Lower lobe of right lung (tissue), 2 donors: Measurements from ENCODE around the gene PEX14. TPM values are rescaled to one million over a fixed set of nuclear protein-coding genes. Genes with fewer than 3 reads are reported as not detected.

Source experiments
- ATAC-seq, 2 donors: fragments of 200-7000 bp; cut with Tn5 transposase; one replicate each; pipeline ENCODE4 v1.9.1; 2020 to 2022; ENCODE audit warnings: mild to moderate bottlenecking in 2 of 2, moderate library complexity in 2 of 2
- DNase-seq: peaks from one replicate; pipeline ENCODE4 v3.0.0-alpha.2; 2020
- H3K27ac ChIP-seq: fragments of 200-600 bp; one replicate; pipeline ENCODE4 v1.8.0; 2022
- H3K27me3 ChIP-seq: fragments of 200-600 bp; one replicate; pipeline ENCODE4 v1.8.0; 2022; ENCODE audit warnings: low read depth
- H3K36me3 ChIP-seq: fragments of 200-600 bp; one replicate; pipeline ENCODE4 v1.8.0; 2022; ENCODE audit warnings: mild to moderate bottlenecking
- H3K4me1 ChIP-seq: fragments of 200-600 bp; one replicate; pipeline ENCODE4 v1.8.0; 2022
- H3K4me3 ChIP-seq: fragments of 200-600 bp; one replicate; pipeline ENCODE4 v1.8.0; 2022; ENCODE audit warnings: mild to moderate bottlenecking
- H3K9me3 ChIP-seq: fragments of 200-600 bp; one replicate; pipeline ENCODE4 v1.8.0; 2022
- intact Hi-C: fragments of 100-400 bp; cut with DNase I; formaldehyde crosslinking; loops from one replicate; pipeline ENCODE4 v1.11.0; 2022
- total RNA-seq: library from RNA; stranded (reverse); fragmentation: NEBNext Ultra II Directional; extraction: Animal tissue kit (Norgen Biotek cat#: 25700); gene quantifications from one replicate; pipeline ENCODE4 v1.2.1, GENCODE V29; 2021
- TF ChIP-seq, protein P1 (sequence below): fragments of 200-600 bp; IDR thresholded peaks from one replicate; pipeline ENCODE4 v1.8.0; 2022; ENCODE audit warnings: antibody characterized with exemption, mild to moderate bottlenecking
- donor health status: DM: no; HTN: yes; CAD: no; lungs with severe emphysema.

The PEX14 gene
- total RNA-seq, 1 donor from 2014 or later: 27.9 TPM

DNA sequence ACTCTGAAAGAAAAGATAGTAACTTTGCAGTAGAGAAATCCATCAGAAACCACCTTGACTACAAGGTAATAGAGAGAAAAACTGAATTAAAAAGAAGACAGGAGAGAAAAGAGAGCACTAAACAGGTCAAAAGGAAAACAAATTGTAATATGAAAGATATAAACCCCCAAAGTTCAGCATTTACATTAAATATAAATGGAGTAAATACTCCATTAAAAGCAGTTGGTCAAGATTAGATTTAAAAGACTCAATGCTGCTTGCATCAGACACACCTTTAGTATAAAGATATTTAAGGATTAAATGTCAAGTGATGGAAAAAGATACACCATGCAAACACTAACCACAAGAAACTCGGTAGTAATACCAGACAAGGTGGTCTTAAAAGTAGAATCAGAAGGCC is 110.5 kb downstream of the PEX14 start:
- H3K27me3 ChIP-seq: no peaks in the 10 kb centered on the region
- H3K4me3 ChIP-seq: no peak overlapping the region
- TF ChIP-seq, protein P1, sequence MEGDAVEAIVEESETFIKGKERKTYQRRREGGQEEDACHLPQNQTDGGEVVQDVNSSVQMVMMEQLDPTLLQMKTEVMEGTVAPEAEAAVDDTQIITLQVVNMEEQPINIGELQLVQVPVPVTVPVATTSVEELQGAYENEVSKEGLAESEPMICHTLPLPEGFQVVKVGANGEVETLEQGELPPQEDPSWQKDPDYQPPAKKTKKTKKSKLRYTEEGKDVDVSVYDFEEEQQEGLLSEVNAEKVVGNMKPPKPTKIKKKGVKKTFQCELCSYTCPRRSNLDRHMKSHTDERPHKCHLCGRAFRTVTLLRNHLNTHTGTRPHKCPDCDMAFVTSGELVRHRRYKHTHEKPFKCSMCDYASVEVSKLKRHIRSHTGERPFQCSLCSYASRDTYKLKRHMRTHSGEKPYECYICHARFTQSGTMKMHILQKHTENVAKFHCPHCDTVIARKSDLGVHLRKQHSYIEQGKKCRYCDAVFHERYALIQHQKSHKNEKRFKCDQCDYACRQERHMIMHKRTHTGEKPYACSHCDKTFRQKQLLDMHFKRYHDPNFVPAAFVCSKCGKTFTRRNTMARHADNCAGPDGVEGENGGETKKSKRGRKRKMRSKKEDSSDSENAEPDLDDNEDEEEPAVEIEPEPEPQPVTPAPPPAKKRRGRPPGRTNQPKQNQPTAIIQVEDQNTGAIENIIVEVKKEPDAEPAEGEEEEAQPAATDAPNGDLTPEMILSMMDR: no peak
- DNase-seq (no peak), ATAC-seq (no peak)
- intact Hi-C loops: no loop called here
- no peaks in the 10 kb centered on the region for H3K9me3 ChIP-seq
- no peak overlapping the region for H3K27ac ChIP-seq
- no peaks in the 10 kb centered on the region for H3K4me1 ChIP-seq
- no peaks in the 10 kb centered on the region for H3K36me3 ChIP-seq

DNA sequence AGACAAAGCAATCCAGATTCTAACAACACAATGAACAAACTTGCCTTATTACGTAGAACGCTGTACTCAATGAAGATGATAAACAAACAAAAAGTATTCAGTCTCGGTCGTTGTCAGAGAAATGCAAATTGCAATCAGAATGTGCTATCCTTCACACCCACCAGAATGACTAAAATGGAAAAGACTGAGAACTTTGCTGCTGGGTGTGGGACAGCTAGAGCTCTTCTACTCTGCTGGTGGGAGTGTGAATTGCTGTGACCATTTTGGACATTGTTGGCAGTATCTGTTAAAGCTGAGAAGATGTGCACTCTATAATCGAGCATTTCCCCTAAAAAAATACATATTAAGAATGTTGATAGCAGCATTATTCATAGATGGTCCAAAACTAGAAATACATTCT is 111.4 kb downstream of the PEX14 start:
- TF ChIP-seq, protein P1: no peak
- H3K4me3 ChIP-seq: no peak overlapping the region
- no peaks in the 10 kb centered on the region for H3K36me3 ChIP-seq
- peaks cover 6% of the 10 kb centered on the region for H3K4me1 ChIP-seq
- ATAC-seq (no peak), DNase-seq (no peak)
- intact Hi-C loops: no loop called here
- no peak overlapping the region for H3K27ac ChIP-seq
- H3K9me3 ChIP-seq: no peaks in the 10 kb centered on the region
- no peaks in the 10 kb centered on the region for H3K27me3 ChIP-seq

DNA sequence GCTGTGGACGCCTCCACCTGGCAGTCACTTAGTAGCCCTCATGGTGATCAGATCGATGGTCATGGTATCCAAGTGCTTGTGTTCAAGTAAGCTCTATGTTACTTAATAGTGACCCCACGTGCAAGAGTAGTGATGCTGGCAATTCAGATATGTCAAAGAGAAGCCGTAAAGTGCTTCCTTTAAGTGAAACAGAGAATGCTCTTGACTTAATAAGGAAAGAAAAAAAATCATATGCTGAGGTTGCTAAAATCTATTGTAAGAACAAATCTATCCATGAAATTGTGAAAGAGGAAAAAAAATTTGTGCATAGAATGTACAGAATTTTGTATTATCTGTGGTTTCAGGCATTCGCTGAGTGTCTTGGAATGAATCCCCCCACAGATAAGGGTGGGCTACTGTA is 113.9 kb downstream of the PEX14 start:
- Histone ChIP-seq H3K27me3 (no peaks in the 10 kb centered on the region), H3K4me3 (no peak overlapping the region), H3K36me3 (no peaks in the 10 kb centered on the region), H3K9me3 (no peaks in the 10 kb centered on the region), H3K27ac (no peak overlapping the region), H3K4me1 (peaks cover 8% of the 10 kb centered on the region)
- intact Hi-C loops: no loop called here
- ATAC-seq (no peak), DNase-seq (no peak)
- TF ChIP-seq, protein P1: no peak

DNA sequence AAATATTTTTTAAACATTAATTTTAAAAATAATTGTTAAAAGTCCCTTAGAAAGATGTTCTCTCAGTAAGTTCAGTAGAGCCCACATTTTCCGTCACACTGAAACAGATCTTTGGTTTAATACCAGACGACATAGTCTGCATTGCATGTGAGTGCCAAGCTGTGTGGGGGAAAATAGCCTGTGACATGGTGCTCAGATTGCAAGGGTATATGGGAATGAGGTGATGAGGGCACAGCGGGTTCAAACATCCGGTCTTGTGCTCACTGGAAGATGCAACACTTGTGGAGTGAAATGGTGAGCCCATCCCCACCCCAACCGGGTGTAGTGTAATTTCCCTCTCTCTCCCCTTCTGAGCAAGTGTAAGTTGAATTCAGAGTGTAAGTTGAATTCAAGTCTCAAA is 114.3 kb downstream of the PEX14 start:
- H3K4me1 ChIP-seq: peaks cover 8% of the 10 kb centered on the region
- no peak overlapping the region for H3K27ac ChIP-seq
- DNase-seq: no peak
- no peak overlapping the region for H3K4me3 ChIP-seq
- ATAC-seq: no peak
- no peaks in the 10 kb centered on the region for H3K27me3 ChIP-seq
- H3K36me3 ChIP-seq: no peaks in the 10 kb centered on the region
- intact Hi-C loops: no loop called here
- TF ChIP-seq, protein P1: no peak
- no peaks in the 10 kb centered on the region for H3K9me3 ChIP-seq

DNA sequence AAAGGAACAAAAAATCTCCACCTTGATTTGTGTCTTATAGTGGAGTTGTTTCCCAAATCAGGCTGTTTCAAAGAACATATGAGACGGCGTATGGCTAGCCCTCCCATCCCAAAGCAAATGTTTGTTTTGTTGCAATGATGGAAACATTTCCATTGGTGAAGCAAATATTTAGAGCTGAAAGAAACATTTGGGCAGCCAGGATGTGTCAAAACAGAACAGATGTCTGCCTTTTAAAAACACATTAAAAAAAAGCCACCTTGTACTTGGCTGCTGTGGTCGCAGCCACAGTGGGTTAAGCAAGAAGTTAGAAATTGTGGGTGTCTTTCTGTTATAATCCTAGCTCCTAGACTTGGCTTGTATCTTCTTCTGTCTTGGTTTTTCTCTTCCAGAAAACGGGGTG is 116.3 kb downstream of the PEX14 start:
- no peak overlapping the region for H3K27ac ChIP-seq
- H3K4me1 ChIP-seq: peaks cover 15% of the 10 kb centered on the region
- intact Hi-C loops: no loop called here
- H3K4me3 ChIP-seq: no peak overlapping the region
- no peak for ATAC-seq
- H3K27me3 ChIP-seq: no peaks in the 10 kb centered on the region
- DNase-seq: no peak
- TF ChIP-seq, protein P1: no peak
- H3K9me3 ChIP-seq: no peaks in the 10 kb centered on the region
- H3K36me3 ChIP-seq: no peaks in the 10 kb centered on the region

DNA sequence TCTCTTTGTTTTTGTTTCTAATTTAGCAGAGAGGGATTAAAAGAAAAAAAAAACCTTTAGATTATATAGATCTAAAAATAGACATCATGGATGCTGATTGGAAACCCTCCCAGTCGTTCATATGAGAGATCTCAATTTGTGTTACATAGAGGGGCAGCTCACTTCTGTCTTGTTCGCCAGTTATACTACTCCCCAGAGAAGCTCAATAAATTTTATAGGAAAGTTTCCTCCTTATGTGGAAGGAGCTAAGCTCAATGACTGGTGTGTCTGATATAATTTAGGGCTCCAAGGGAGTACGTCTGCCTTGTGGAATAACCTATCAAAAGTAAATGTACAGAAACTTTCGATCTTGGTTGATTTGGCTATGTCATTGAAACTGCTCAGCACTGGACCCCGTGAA is 117.6 kb downstream of the PEX14 start:
- H3K9me3 ChIP-seq: no peaks in the 10 kb centered on the region
- H3K36me3 ChIP-seq: no peaks in the 10 kb centered on the region
- TF ChIP-seq, protein P1: no peak
- no peak for DNase-seq
- H3K27ac ChIP-seq: no peak overlapping the region
- intact Hi-C loops: no loop called here
- no peaks in the 10 kb centered on the region for H3K27me3 ChIP-seq
- no peak for ATAC-seq
- H3K4me3 ChIP-seq: no peak overlapping the region
- peaks cover 25% of the 10 kb centered on the region for H3K4me1 ChIP-seq
